Osteocyte (in vitro differentiated cells): ENCODE measurements around the gene CCNL2. TPM values are rescaled to one million over a fixed set of nuclear protein-coding genes. Genes with fewer than 3 reads are reported as not detected.
A peak's percentile ranks its signal among the peaks of the same experiment; 100 is the strongest.

Source experiments
- DNase-seq: peaks from one replicate; pipeline ENCODE4 v3.0.0; 2021; ENCODE audit warnings: mixed read lengths; ENCODE audit not compliant: unreplicated experiment; ENCODE audit errors: extremely low spot score
- H3K27ac Mint-ChIP-seq: one replicate; pipeline ENCODE4 v1.8.0; 2021; ENCODE audit warnings: mild to moderate bottlenecking, mixed read lengths; ENCODE audit not compliant: unreplicated experiment
- H3K27me3 Mint-ChIP-seq: one replicate; pipeline ENCODE4 v1.8.0; 2021; ENCODE audit warnings: mixed read lengths; ENCODE audit not compliant: unreplicated experiment
- H3K36me3 Mint-ChIP-seq: one replicate; pipeline ENCODE4 v1.8.0; 2021; ENCODE audit warnings: mixed read lengths; ENCODE audit not compliant: unreplicated experiment
- H3K4me1 Mint-ChIP-seq: one replicate; pipeline ENCODE4 v1.8.0; 2021; ENCODE audit warnings: mixed read lengths; ENCODE audit not compliant: unreplicated experiment
- H3K4me3 Mint-ChIP-seq: one replicate; pipeline ENCODE4 v1.8.0; 2021; ENCODE audit warnings: mild to moderate bottlenecking, moderate library complexity, mixed read lengths; ENCODE audit not compliant: unreplicated experiment
- H3K9me3 Mint-ChIP-seq: one replicate; pipeline ENCODE4 v1.8.0; 2021; ENCODE audit warnings: mixed read lengths; ENCODE audit not compliant: unreplicated experiment
- total RNA-seq: library from RNA; stranded (reverse); gene quantifications from 2 replicates; pipeline ENCODE4 v1.2.1, GENCODE V29; 2021
- TF ChIP-seq, protein P1 (sequence below): fragments of 200-600 bp; sonication (generic); IDR thresholded peaks from 2 replicates; pipeline ENCODE4 v1.5.0; 2021; ENCODE audit warnings: antibody characterized with exemption, mild to moderate bottlenecking, moderate library complexity

CCNL2 gene
- total RNA-seq, 1 donor from 2014 or later: 262 TPM

DNA sequence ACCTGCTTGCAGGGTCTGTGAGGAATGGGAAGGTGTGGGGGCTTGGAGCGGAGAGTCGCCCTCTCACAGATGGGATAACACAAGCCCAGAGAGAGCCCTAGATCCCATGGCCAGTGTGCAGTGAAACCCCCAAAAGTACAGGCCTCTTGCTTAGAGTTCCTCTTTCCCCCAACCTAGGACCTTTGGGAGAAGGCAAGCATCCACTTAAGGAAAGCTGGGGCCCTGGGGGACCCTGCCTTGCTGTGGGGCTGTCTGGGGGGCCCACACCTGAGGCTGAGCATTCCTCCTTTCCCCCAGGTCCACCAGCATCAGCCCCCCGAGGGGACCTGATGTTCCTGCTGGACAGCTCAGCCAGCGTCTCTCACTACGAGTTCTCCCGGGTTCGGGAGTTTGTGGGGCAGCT is 37.5 kb upstream of the CCNL2 start:
- Mint-ChIP-seq H3K27me3 (no peaks in the 10 kb centered on the region), H3K27ac (no peak overlapping the region), H3K9me3 (no peaks in the 10 kb centered on the region), H3K4me3 (peak overlapping the region; percentile 59), H3K36me3 (no peaks in the 10 kb centered on the region), H3K4me1 (peaks cover 35% of the 10 kb centered on the region)
- TF ChIP-seq, protein P1, sequence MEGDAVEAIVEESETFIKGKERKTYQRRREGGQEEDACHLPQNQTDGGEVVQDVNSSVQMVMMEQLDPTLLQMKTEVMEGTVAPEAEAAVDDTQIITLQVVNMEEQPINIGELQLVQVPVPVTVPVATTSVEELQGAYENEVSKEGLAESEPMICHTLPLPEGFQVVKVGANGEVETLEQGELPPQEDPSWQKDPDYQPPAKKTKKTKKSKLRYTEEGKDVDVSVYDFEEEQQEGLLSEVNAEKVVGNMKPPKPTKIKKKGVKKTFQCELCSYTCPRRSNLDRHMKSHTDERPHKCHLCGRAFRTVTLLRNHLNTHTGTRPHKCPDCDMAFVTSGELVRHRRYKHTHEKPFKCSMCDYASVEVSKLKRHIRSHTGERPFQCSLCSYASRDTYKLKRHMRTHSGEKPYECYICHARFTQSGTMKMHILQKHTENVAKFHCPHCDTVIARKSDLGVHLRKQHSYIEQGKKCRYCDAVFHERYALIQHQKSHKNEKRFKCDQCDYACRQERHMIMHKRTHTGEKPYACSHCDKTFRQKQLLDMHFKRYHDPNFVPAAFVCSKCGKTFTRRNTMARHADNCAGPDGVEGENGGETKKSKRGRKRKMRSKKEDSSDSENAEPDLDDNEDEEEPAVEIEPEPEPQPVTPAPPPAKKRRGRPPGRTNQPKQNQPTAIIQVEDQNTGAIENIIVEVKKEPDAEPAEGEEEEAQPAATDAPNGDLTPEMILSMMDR: no peak
- DNase-seq: no peak

GRCh38 chr1:1435911-1436629 is 36.9 kb upstream of the CCNL2 start:
- Mint-ChIP-seq H3K9me3 (no peaks in the 10 kb centered on the region), H3K36me3 (no peaks in the 10 kb centered on the region), H3K4me3 (peak overlapping the region; percentile 59), H3K27me3 (no peaks in the 10 kb centered on the region), H3K27ac (no peak overlapping the region), H3K4me1 (peaks cover 40% of the 10 kb centered on the region)
- no peak for DNase-seq
- TF ChIP-seq, protein P1: no peak

DNA sequence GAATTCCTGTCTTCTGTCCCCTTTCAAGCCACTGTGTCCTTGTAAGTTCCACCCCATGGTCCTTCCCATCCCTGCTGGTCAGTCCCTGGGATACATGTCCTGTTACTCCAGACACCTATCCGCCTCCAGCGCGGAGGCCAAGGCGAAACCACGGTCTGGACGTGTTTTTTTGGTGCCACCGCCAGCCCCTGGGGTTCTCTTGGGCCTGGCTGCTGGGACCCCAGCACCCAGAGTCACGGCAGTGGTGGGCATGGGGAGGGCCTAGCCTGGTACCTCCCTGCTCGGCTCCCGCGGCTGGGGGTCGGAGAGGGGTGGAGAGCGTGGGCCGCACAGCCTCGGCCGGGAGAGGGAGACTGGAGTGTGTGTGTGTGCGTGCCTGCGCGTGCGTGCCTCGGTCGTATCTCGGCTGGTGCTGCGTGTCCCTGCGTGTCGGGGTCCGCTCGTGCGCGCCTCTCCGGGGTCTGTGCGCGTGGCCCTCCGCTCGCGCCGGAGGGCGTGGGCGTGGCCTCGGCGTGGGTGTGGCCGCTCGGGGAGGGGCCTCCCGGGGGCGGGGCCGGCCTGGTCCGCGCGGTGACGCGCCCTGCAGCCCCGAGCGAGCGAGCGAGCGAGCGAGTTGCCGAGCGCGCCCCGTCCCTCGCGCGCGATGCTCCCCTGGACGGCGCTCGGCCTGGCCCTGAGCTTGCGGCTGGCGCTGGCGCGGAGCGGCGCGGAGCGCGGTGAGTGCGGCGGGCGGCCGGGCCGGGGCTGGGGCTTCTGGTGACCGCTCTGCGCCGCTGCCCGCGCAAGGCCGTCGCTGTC is 36.2 kb upstream of the CCNL2 start, which contains the start of gene VWA1:
TSS of gene VWA1 (plus strand) at position 585 of the 798 bp plus-strand sequence. CDS start at position 644, 59 bp downstream.
- Mint-ChIP-seq H3K4me3 (peak within 1 kb of the TSS; percentile 59), H3K36me3 (no peaks in the 10 kb centered on the region), H3K27me3 (no peaks in the 10 kb centered on the region), H3K27ac (no peak within 1 kb of the TSS), H3K4me1 (peaks cover 41% of the 10 kb centered on the region), H3K9me3 (no peaks in the 10 kb centered on the region)
- TF ChIP-seq, protein P1: no peak
- DNase-seq: no peak

GRCh38 chr1:1434824-1435105 is 35.6 kb upstream of the CCNL2 start:
- Mint-ChIP-seq H3K27me3 (no peaks in the 10 kb centered on the region), H3K27ac (no peak overlapping the region)

More at GRCh38 chr1:1434824-1435105, 35.6 kb upstream of the CCNL2 start:
- H3K4me3 Mint-ChIP-seq: peak overlapping the region; percentile 51
- H3K9me3 Mint-ChIP-seq: no peaks in the 10 kb centered on the region
- H3K36me3 Mint-ChIP-seq: no peaks in the 10 kb centered on the region
- DNase-seq: no peak
- TF ChIP-seq, protein P1: no peak
- peaks cover 47% of the 10 kb centered on the region for H3K4me1 Mint-ChIP-seq
